HG03108 (cell line): ENCODE measurements around the gene SPTBN2.

Experiments used
- ATAC-seq: cut with Tn5 transposase; IDR thresholded peaks from one replicate; pipeline ENCODE4 v1.9.1; 2021; ENCODE audit warnings: moderate library complexity; ENCODE audit not compliant: unreplicated experiment

SPTBN2 gene

GRCh38 chr11:66728693-66729385, at the start of gene SPTBN2:
Gene SPTBN2 (minus strand): TSS chr11:66729216. CDS start chr11:66721240, 7,976 bp downstream.
- ATAC-seq = no peak

GRCh38 chr11:66768818-66769217, 39.8 kb upstream of the SPTBN2 start:
- ATAC-seq = no peak

- no peak for ATAC-seq
These were observed 39.1 kb upstream of the SPTBN2 start for GRCh38 chr11:66768088-66768521.

- ATAC-seq = no peak
These were observed 38.6 kb upstream of the SPTBN2 start for GRCh38 chr11:66767666-66768065.

- ATAC-seq = no peak
These were observed 37.7 kb upstream of the SPTBN2 start for GRCh38 chr11:66766681-66767080.

- no peak for ATAC-seq
These were observed 33.1 kb upstream of the SPTBN2 start for GRCh38 chr11:66762088-66762487.

GRCh38 chr11:66752148-66752547, 23.1 kb upstream of the SPTBN2 start:
- no peak for ATAC-seq

GRCh38 chr11:66749091-66749490, 20.1 kb upstream of the SPTBN2 start:
- no peak for ATAC-seq

- ATAC-seq = no peak
These were observed 18.5 kb upstream of the SPTBN2 start for GRCh38 chr11:66747480-66747879.

GRCh38 chr11:66745356-66746235, 16.6 kb upstream of the SPTBN2 start:
- ATAC-seq = peak; percentile 34

GRCh38 chr11:66744485-66745355, 15.7 kb upstream of the SPTBN2 start:
- ATAC-seq = peak; percentile 77

GRCh38 chr11:66743271-66743968, 14.4 kb upstream of the SPTBN2 start:
- no peak for ATAC-seq

- ATAC-seq = no peak
These were observed 12.1 kb upstream of the SPTBN2 start for GRCh38 chr11:66741153-66741552.

GRCh38 chr11:66739983-66740382, 11.0 kb upstream of the SPTBN2 start:
- ATAC-seq = no peak

GRCh38 chr11:66734215-66734614, 5.2 kb upstream of the SPTBN2 start:
- ATAC-seq = no peak

- no peak for ATAC-seq
These were observed 431 bp upstream of the SPTBN2 start for GRCh38 chr11:66729447-66729846.

- no peak for ATAC-seq
These were observed 851 bp downstream of the SPTBN2 start for GRCh38 chr11:66728038-66728692.

- ATAC-seq = no peak
These were observed 1.6 kb downstream of the SPTBN2 start for GRCh38 chr11:66727282-66728037.

GRCh38 chr11:66725647-66726046, 3.4 kb downstream of the SPTBN2 start:
- no peak for ATAC-seq
